ENCODE data around the gene S100Z. TPM values are rescaled to one million over a fixed set of nuclear protein-coding genes. Genes with fewer than 3 reads are reported as not detected.
"Not testable (repeated sequence)": the region's sequence is repeated elsewhere in the genome, so short reads cannot be mapped to it uniquely, and the experiment has no call there.

S100Z gene
- total RNA-seq, 1 donor from 2014 or later, result not detected

GRCh38 chr5:76810236-76810635, 39.6 kb upstream of the S100Z start:
- Mint-ChIP-seq H3K36me3 (ENCODE audit: unreplicated experiment) (peaks cover 8% of the 10 kb centered on the region), H3K9me3 (ENCODE audit: unreplicated experiment) (peaks cover 6% of the 10 kb centered on the region), H3K27me3 (ENCODE audit: unreplicated experiment) (peaks cover 4% of the 10 kb centered on the region), H3K4me3 (ENCODE audit: unreplicated experiment) (no peak overlapping the region), H3K4me1 (ENCODE audit: low read depth, unreplicated experiment) (peaks cover 15% of the 10 kb centered on the region), H3K27ac (ENCODE audit: unreplicated experiment) (no peak overlapping the region)
- no peak for DNase-seq
- TF ChIP-seq CTCF (IDR thresholded peaks at IDR 0.05; ENCODE audit: partially characterized antibody, unreplicated experiment), result no peak

DNA sequence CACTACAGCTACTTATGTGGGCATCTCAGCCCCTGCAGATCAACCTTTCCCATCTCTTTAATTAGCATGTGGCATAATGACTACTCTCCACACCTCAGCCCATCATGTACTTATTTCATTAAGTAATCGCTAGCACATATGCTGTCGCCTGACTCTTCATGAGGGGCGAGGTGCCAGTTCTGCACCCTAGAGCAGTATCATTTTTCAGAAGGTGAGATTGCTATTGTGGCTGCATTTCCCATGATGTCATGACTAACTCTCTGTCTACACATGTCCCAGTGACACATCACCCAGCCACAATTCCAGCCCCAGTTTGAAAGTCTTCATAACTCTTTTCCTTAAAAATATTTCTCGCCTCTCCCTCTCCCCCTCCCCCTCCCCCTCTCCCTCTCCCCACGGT, 38.6 kb upstream of the S100Z start:
- Mint-ChIP-seq H3K4me3 (ENCODE audit: unreplicated experiment) (no peak overlapping the region), H3K9me3 (ENCODE audit: unreplicated experiment) (peaks cover 6% of the 10 kb centered on the region), H3K27ac (ENCODE audit: unreplicated experiment) (no peak overlapping the region), H3K27me3 (ENCODE audit: unreplicated experiment) (peaks cover 4% of the 10 kb centered on the region), H3K36me3 (ENCODE audit: unreplicated experiment) (peaks cover 8% of the 10 kb centered on the region), H3K4me1 (ENCODE audit: low read depth, unreplicated experiment) (peaks cover 12% of the 10 kb centered on the region)
- no peak for TF ChIP-seq CTCF (IDR thresholded peaks at IDR 0.05; ENCODE audit: partially characterized antibody, unreplicated experiment)
- DNase-seq, result no peak

- H3K9me3 Mint-ChIP-seq (ENCODE audit: unreplicated experiment); H3K4me3 Mint-ChIP-seq (ENCODE audit: unreplicated experiment); H3K36me3 Mint-ChIP-seq (ENCODE audit: unreplicated experiment); H3K27ac Mint-ChIP-seq (ENCODE audit: unreplicated experiment); DNase-seq; H3K27me3 Mint-ChIP-seq (ENCODE audit: unreplicated experiment): not testable (repeated sequence)
- peaks cover 11% of the 10 kb centered on the region for H3K4me1 Mint-ChIP-seq (ENCODE audit: low read depth, unreplicated experiment)
Observed at GRCh38 chr5:76812209-76812608, 37.6 kb upstream of the S100Z start.

GRCh38 chr5:76813982-76814562, 35.7 kb upstream of the S100Z start:
- no peak overlapping the region for H3K27ac Mint-ChIP-seq (ENCODE audit: unreplicated experiment)
- no peaks in the 10 kb centered on the region for H3K4me1 Mint-ChIP-seq (ENCODE audit: low read depth, unreplicated experiment)
- TF ChIP-seq CTCF (IDR thresholded peaks at IDR 0.05; ENCODE audit: partially characterized antibody, unreplicated experiment), result no peak
- DNase-seq, result no peak
- H3K27me3 Mint-ChIP-seq (ENCODE audit: unreplicated experiment), result peaks cover 2% of the 10 kb centered on the region
- H3K9me3 Mint-ChIP-seq (ENCODE audit: unreplicated experiment), result peaks cover 6% of the 10 kb centered on the region
- peaks cover 8% of the 10 kb centered on the region for H3K36me3 Mint-ChIP-seq (ENCODE audit: unreplicated experiment)
- H3K4me3 Mint-ChIP-seq (ENCODE audit: unreplicated experiment), result no peak overlapping the region

DNA sequence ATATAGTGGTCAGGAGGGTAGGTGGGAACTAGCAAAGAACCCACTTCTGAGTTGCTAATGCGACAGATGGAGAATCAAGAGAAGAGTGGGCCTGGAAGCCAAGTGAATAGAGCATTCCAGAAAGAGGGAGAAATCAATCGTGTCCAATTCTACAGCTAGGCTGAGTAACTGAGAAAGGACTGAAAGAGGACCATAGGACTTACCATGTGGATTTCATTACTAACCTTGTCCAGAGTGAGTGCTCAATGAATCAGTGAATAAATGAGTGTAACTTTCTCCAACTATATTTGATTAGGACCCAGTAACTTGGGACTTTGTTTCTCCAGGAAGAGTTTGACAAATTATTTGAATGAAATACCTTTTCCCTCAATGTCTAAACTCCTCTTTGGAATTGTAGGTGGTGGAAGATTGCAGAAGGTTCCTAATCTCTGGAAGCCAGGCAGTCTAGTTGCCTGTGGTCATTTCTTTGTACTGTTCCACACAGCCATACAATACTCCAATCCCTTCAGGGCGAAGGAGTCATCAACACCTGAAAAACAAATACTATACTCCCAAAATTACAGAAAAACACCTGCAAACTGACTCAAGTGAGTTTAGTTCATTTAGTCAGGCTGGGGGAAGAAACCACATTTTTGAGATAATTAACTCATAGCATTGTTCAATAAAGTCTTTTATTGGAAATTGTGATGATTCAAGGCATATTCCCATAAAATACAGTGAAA, 33.5 kb upstream of the S100Z start:
- H3K9me3 Mint-ChIP-seq (ENCODE audit: unreplicated experiment), result peaks cover 2% of the 10 kb centered on the region
- H3K4me3 Mint-ChIP-seq (ENCODE audit: unreplicated experiment), result no peak overlapping the region
- H3K27ac Mint-ChIP-seq (ENCODE audit: unreplicated experiment), result no peak overlapping the region
- no peak for TF ChIP-seq CTCF (IDR thresholded peaks at IDR 0.05; ENCODE audit: partially characterized antibody, unreplicated experiment)
- peaks cover under 1% of the 10 kb centered on the region for H3K36me3 Mint-ChIP-seq (ENCODE audit: unreplicated experiment)
- peaks cover 3% of the 10 kb centered on the region for H3K27me3 Mint-ChIP-seq (ENCODE audit: unreplicated experiment)
- no peak for DNase-seq
- no peaks in the 10 kb centered on the region for H3K4me1 Mint-ChIP-seq (ENCODE audit: low read depth, unreplicated experiment)
